Smooth muscle cell (in vitro differentiated cells): ENCODE measurements around the gene RTKN2. TPM values are rescaled to one million over a fixed set of nuclear protein-coding genes. Genes with fewer than 3 reads are reported as not detected.

Experiments used
- DNase-seq: peaks from one replicate; lab custom pipeline; 2025; ENCODE audit not compliant: unreplicated experiment; lab: John Stamatoyannopoulos, UW
- H2AFZ ChIP-seq: fragments of 200-600 bp; sonication (generic); 2 replicates; pipeline ENCODE4 v1.6.0; 2016; ENCODE audit warnings: antibody characterized with exemption, low read depth, mild to moderate bottlenecking
- H3F3A ChIP-seq: fragments of 200-600 bp; sonication (generic); 2 replicates; pipeline ENCODE4 v1.6.0; 2017; ENCODE audit warnings: antibody characterized with exemption, low read depth
- H3K27ac ChIP-seq: fragments of 200-600 bp; sonication (generic); 2 replicates; pipeline ENCODE4 v1.5.1; 2016; ENCODE audit warnings: low read depth, mild to moderate bottlenecking
- H3K27me3 ChIP-seq: fragments of 200-600 bp; sonication (generic); 2 replicates; pipeline ENCODE4 v1.6.1; 2016; ENCODE audit warnings: low read depth, mild to moderate bottlenecking
- H3K36me3 ChIP-seq: fragments of 200-600 bp; sonication (generic); 2 replicates; pipeline ENCODE4 v1.5.1; 2016; ENCODE audit warnings: low read depth
- H3K4me1 ChIP-seq: fragments of 200-600 bp; sonication (generic); 2 replicates; pipeline ENCODE4 v1.5.1; 2016; ENCODE audit warnings: low read depth
- H3K4me2 ChIP-seq: fragments of 200-600 bp; sonication (generic); 2 replicates; pipeline ENCODE4 v1.6.0; 2016; ENCODE audit warnings: mild to moderate bottlenecking
- H3K4me3 ChIP-seq: fragments of 200-600 bp; sonication (generic); 2 replicates; pipeline ENCODE4 v1.5.1; 2016; ENCODE audit warnings: mild to moderate bottlenecking
- H3K79me2 ChIP-seq: fragments of 200-600 bp; sonication (generic); 2 replicates; pipeline ENCODE4 v1.6.0; 2016; ENCODE audit warnings: low read depth, mild to moderate bottlenecking
- H3K9ac ChIP-seq: fragments of 200-600 bp; sonication (generic); 2 replicates; pipeline ENCODE4 v1.6.0; 2016; ENCODE audit warnings: low read depth
- H3K9me3 ChIP-seq: fragments of 200-600 bp; sonication (generic); replicated peaks from 2 replicates; pipeline ENCODE4 v1.5.1; 2016; ENCODE audit warnings: low read depth
- H4K20me1 ChIP-seq: fragments of 200-600 bp; sonication (generic); 2 replicates; pipeline ENCODE4 v1.6.0; 2016; ENCODE audit warnings: low read depth
- CTCF ChIP-seq: fragments of 200-600 bp; sonication (generic); IDR thresholded peaks from 2 replicates; pipeline ENCODE4 v1.5.1; 2017; ENCODE audit warnings: borderline replicate concordance, mild to moderate bottlenecking, antibody characterized with exemption; ENCODE audit not compliant: insufficient read depth, poor library complexity, severe bottlenecking
- WGBS: methylation state at CpG from one replicate; pipeline ENCODE4 v1.1.7; 2016; ENCODE audit warnings: low lambda C conversion rate; 5-methylcytosine and 5-hydroxymethylcytosine counted together
- polyA plus RNA-seq: library from polyadenylated mRNA; unstranded; fragments of >200 nt; fragmentation: Nextera tagmentation; extraction: Ambion mirVana; gene quantifications from 2 replicates; pipeline ENCODE4 v1.2.1, GENCODE V29; 2016
- total RNA-seq: library from RNA; depleted of rRNA; stranded (reverse); fragments of >200 nt; gene quantifications from 2 replicates; pipeline ENCODE4 v1.2.3, GENCODE V29; 2014

The RTKN2 gene
- total and polyA plus RNA-seq, 2 experiments from 2014 or later: 1.6 to 4.9 TPM

DNA sequence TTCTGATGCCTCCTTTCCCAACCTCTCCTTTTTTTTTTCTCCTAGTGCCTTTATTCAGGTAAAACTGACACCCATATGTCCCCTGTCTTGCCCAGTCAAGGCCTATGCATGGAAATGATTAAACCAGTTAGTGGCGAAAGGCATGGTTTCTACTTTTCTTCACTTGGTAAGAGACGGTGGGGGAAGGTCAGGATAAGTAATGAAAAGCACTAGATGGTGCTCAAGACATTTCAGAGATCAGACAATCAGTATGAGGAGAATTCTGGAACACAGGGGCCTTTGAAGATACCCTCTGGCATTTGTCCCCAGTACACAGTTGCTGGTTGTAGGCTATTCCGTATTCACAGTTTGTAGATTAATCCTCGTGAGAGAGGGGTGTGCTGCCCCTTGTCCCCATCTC, 121.2 kb downstream of the RTKN2 start:
- no peaks in the 10 kb centered on the region for H3K4me1 ChIP-seq
- no peak overlapping the region for H3K9ac ChIP-seq
- H3K27ac ChIP-seq: no peak overlapping the region
- H2AFZ ChIP-seq: no peak overlapping the region
- H3F3A ChIP-seq: no peaks in the 10 kb centered on the region
- no peaks in the 10 kb centered on the region for H4K20me1 ChIP-seq
- no peaks in the 10 kb centered on the region for H3K79me2 ChIP-seq
- no peak for TF ChIP-seq CTCF
- WGBS: 95% methylated on average over 4 of the region's 4 CpGs
- no peak overlapping the region for H3K4me2 ChIP-seq
- H3K27me3 ChIP-seq: no peaks in the 10 kb centered on the region
- no peak overlapping the region for H3K4me3 ChIP-seq
- no peak for DNase-seq
- no peaks in the 10 kb centered on the region for H3K36me3 ChIP-seq
- H3K9me3 ChIP-seq: no peaks in the 10 kb centered on the region

GRCh38 chr10:62136931-62137330, 131.7 kb downstream of the RTKN2 start:
- H3K9ac ChIP-seq: no peak overlapping the region
- H3K27me3 ChIP-seq: no peaks in the 10 kb centered on the region
- no peaks in the 10 kb centered on the region for H3K36me3 ChIP-seq
- DNase-seq: no peak
- 70% methylated on average over 3 of the region's 3 CpGs for WGBS
- no peak overlapping the region for H3K4me2 ChIP-seq
- H3F3A ChIP-seq: no peaks in the 10 kb centered on the region
- H3K9me3 ChIP-seq: no peaks in the 10 kb centered on the region
- no peaks in the 10 kb centered on the region for H3K79me2 ChIP-seq
- H3K4me1 ChIP-seq: no peaks in the 10 kb centered on the region
- no peak overlapping the region for H3K4me3 ChIP-seq
- no peaks in the 10 kb centered on the region for H4K20me1 ChIP-seq
- no peak overlapping the region for H2AFZ ChIP-seq
- no peak overlapping the region for H3K27ac ChIP-seq
- no peak for TF ChIP-seq CTCF

DNA sequence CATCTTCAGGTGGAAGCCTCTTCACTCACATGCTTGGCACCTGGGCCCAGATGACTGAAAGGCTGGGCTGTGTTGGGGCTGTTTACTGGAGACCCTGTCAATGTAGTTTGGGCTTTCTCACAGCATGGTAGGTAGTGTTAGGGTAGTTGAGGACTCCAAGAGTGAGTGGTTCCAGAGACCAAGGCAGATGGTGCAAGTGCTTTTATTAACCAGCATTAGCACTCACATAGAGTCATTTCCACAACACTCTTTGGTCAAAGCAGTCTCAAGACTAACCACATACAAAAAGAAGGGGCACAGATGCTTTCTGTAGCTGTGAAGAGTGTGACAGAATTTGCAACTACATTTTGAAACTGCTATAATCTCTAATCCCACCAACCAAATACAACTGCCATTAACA, 135.0 kb downstream of the RTKN2 start:
- Histone ChIP-seq H3K79me2 (no peaks in the 10 kb centered on the region), H3F3A (no peaks in the 10 kb centered on the region), H3K4me2 (no peak overlapping the region), H3K9ac (no peak overlapping the region), H3K36me3 (no peaks in the 10 kb centered on the region), H3K27me3 (no peaks in the 10 kb centered on the region), H3K9me3 (no peaks in the 10 kb centered on the region), H3K4me1 (no peaks in the 10 kb centered on the region), H3K27ac (no peak overlapping the region), H3K4me3 (no peak overlapping the region), H2AFZ (no peak overlapping the region), H4K20me1 (no peaks in the 10 kb centered on the region)
- no peak for TF ChIP-seq CTCF
- no peak for DNase-seq

Other genes starting within 250 kb of the RTKN2 start
- 3.1 and 3.7 TPM in 2 replicates for gene ZNF365, start 105.5 kb upstream of the RTKN2 start, total RNA-seq
- 1.9 and 2.0 TPM in 2 replicates for gene ZNF365, start 105.5 kb upstream of the RTKN2 start, polyA plus RNA-seq